CD4-positive, alpha-beta T cell treated with Interleukin-4 for 4 hours (primary cell): ENCODE data around the gene CD226.
A peak's percentile ranks its signal among the peaks of the same experiment; 100 is the strongest.
"Not testable (repeated sequence)": the region's sequence is repeated elsewhere in the genome, so short reads cannot be mapped to it uniquely, and the experiment has no call there.

ENCODE experiments used
- DNase-seq: peaks from one replicate; pipeline ENCODE4 v3.0.0-alpha.2; 2020

The CD226 gene

GRCh38 chr18:69956057-69956456 lies 8.4 kb upstream of the CD226 start:
- no peak for DNase-seq

- DNase-seq: peak; percentile 46
These were observed 7.2 kb upstream of the CD226 start for GRCh38 chr18:69954719-69955480.

GRCh38 chr18:69953191-69953590 lies 5.5 kb upstream of the CD226 start:
- DNase-seq: no peak

- DNase-seq: no peak
These were observed 3.5 kb upstream of the CD226 start for GRCh38 chr18:69951182-69951581.

GRCh38 chr18:69949538-69949936 lies 1.9 kb upstream of the CD226 start:
- DNase-seq: no peak

GRCh38 chr18:69948919-69949537 lies 1.4 kb upstream of the CD226 start:
- peak; percentile 50 for DNase-seq

GRCh38 chr18:69948256-69948655 lies 583 bp upstream of the CD226 start:
- no peak for DNase-seq

GRCh38 chr18:69946608-69947155 lies 991 bp downstream of the CD226 start:
- no peak for DNase-seq

DNA sequence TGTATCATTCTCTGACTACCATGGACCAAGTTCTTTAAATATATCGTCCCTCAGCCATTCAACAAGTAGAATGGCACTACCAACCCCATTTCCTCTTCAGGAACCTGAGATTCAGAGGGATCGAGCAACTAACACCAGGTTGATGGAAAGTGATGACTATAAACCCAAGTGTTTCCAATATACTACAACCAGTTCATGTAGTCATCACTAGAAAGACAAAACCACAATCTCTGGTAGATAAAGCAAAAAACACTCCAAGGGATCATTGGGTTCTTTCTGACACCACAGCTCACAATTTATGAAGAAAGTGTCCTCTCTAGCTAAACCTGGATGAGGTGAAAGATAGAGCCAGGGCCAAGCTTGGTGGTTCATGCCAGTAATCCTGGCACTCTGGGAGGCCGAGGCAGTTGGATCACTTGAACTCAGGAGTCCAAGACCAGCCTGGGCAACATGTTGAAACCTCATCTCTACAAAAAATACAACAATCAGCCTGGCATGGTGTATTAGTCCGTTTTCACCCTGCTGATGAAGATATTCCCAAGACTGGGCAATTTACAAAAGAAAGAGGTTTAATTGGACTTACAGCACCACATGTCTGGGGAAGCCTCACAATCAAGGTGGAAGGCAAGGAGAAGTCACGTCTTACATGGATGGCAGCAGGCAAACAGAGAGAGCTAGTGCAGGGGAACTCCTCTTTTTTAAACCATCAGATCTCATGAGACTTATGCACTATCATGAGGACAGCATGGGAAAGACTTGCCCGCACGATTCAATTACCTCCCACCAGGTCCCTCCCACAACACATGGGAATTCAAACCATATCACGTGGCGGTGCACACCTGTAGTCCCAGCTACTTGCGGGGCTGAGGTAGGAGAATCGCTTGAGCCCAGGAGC lies 2.2 kb downstream of the CD226 start:
- DNase-seq: no peak

- DNase-seq: no peak
These were observed 3.2 kb downstream of the CD226 start for GRCh38 chr18:69944436-69944835.

DNA sequence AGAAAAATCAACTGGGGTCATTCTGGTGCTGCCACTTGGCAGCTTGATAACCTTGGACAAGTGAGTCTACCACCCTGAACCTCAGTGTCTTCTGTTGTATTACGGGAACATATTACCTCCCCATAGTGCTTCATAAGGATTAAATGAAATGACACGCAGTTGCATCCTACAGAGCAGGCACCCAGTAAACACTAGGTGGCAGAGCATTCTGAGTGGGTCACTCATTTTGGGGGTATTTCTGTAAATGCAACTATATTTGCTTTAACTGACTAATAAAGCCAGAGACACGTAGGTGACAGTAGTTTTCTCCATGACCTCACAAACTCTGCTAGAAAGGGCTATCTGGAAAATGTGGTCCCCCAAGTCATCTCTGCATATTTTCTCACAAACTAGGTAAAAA lies 4.7 kb downstream of the CD226 start:
- no peak for DNase-seq

GRCh38 chr18:69941183-69941582 lies 6.5 kb downstream of the CD226 start:
- no peak for DNase-seq

GRCh38 chr18:69939812-69940211 lies 7.9 kb downstream of the CD226 start:
- not testable (repeated sequence) for DNase-seq

DNA sequence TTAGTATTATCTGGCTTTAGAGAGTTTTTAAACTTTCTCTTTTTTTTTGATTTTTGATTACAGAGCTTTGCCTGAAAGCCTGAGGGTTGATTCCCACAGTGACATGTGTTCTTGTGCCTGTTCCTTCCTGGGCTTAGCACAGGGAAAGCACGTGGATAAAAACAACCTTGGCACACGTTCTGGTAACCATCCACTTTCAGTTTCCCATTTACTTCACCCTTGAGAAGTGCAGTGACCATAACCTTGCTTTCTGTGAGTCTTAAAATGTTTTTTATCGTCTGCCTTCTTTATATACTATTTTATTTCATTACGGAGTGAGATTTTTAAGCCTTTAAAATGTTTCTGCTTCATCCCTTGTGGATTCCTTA lies 11.5 kb downstream of the CD226 start:
- DNase-seq: no peak

DNA sequence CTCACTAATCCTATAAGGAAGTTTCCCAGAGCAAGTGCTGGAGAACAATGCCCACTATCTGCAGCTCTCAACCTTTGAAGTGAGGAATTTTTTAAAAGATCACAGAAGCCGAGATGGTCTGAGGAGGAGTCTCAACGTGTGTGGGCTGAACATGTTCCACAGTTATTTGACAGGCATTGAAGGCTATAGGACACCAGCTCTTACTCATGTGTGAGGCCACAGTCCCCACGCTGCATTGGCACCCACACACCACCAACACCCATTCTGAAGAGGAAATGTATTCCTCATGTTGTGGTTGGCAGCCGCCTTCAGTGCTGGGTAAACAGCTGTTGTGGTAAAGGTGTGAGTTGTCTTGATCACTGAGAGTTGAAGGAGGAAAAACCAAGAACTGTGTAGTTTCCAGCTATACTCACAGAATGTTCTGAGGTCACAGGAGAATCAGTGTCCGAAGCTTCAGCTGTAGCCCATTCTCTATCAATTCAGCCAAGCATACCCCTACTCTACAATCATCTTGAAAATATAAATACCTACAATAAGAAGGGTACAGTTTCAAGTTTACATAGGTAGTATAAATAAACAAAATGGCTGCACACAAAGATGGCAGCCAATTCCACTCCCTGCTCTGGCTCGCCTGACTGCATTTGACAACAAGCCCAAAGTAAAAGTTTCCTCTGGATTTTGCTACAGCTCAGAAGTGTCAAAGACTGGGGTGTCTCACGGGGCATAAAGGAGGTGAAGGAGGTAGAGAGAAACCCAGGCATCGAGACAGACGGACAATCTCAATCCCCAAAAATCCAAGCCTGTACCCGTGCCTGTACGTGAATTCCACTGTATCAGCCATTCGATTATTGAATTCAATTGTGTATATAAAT lies 12.1 kb downstream of the CD226 start:
- peak; percentile 93 for DNase-seq

GRCh38 chr18:69934601-69935265 lies 12.9 kb downstream of the CD226 start:
- DNase-seq: peak; percentile 49

- no peak for DNase-seq
These were observed 18.5 kb downstream of the CD226 start for GRCh38 chr18:69929041-69929774.

DNA sequence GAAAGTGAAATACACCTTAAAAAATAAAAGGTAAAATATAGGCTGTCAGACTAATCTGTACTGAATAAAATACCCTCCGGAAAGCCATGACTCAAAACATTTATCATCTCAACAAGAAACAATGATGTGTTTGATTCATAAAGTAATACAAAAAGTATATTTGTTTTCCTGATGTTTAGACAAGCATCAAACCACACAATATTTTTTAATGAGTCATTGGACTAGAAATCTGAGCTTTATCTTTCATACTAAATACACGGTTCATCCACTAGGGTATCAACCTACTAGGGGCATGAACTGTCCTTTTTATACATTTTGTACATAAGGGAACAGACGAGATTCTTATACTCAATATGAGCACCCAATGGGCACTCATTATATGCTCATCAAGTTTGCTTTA lies 31.3 kb downstream of the CD226 start:
- DNase-seq: peak; percentile 46

- no peak for DNase-seq
These were observed 38.8 kb downstream of the CD226 start for GRCh38 chr18:69908838-69909237.

DNA sequence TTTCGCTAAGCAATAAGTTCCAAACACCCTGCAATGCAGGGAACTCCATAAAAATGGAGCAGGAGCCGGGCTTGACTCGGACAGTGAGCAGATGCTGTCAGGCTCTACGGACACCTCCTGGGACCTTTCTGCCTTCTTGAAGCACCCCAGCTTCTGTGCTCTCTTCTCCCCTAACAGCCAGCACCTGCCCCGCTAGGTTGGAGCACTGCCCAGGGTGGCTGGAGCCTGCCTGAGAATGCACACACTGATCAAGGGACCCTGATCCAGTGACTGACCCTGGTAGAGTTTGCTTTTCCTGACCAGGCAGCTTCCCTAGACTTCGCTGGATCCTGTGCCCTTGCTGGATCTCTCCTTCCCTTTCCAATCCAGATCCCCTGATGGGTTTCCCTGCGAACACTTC lies 40.9 kb downstream of the CD226 start:
- no peak for DNase-seq

DNA sequence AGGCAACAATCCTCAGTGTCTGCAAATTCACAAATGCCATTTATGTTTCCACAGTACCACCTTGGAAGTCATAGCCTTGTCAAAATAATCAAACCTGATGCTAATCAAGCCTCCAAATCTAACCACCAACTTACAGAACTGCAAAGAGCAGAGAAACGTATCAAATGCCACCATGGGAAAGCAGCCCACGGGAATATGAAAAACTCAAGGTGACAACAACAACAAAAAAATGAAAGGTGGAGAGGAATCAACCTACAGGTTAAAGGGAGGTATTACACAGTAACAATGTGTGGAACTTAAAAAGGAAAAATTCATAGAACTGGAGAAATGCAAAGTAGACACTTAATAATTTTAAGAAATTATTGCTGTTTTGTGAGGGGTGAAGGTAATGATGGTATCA lies 46.7 kb downstream of the CD226 start:
- no peak for DNase-seq
